Measurements from ENCODE around the gene ZNF311.
A peak's percentile ranks its signal among the peaks of the same experiment; 100 is the strongest.

DNA sequence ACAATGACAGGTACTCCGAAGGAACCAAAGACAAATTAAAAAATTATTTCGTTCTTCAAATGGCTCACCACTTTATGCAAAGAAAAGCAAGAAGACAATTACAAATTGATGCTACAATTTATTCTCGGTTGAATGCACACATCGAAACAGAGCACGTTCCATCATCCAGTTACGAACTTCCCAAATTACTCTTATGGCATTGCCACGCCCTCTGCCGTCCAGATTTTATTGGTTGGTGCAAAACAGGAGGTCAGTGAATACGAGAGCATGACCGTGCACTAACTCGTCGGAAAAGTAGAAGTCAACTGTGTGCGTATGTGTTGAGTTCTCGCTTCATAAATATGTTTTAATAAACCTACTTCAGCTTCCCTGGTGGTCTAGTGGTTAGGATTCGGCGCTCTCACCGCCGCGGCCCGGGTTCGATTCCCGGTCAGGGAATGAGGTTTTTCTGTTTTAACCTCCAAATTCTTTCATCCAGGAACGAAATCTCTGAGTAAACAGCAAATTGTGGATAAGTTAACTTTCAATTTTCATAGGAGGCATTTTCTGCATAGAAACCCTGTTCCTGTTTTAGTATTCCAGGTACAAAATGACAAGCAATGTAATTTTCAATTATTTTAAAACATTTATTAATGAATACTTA lies 23.2 kb downstream of the ZNF311 start:
- TF ChIP-seq, protein P1, sequence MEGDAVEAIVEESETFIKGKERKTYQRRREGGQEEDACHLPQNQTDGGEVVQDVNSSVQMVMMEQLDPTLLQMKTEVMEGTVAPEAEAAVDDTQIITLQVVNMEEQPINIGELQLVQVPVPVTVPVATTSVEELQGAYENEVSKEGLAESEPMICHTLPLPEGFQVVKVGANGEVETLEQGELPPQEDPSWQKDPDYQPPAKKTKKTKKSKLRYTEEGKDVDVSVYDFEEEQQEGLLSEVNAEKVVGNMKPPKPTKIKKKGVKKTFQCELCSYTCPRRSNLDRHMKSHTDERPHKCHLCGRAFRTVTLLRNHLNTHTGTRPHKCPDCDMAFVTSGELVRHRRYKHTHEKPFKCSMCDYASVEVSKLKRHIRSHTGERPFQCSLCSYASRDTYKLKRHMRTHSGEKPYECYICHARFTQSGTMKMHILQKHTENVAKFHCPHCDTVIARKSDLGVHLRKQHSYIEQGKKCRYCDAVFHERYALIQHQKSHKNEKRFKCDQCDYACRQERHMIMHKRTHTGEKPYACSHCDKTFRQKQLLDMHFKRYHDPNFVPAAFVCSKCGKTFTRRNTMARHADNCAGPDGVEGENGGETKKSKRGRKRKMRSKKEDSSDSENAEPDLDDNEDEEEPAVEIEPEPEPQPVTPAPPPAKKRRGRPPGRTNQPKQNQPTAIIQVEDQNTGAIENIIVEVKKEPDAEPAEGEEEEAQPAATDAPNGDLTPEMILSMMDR (IDR thresholded peaks at IDR 0.05): peak in 4 of 7 experiments; percentile 17 to 34 (median 22)
- peak in 1 of 3 donors; percentile 34 for TF ChIP-seq POLR2A (IDR thresholded peaks at IDR 0.05)
